ENCODE results near the gene UBE2S. TPM values are rescaled to one million over a fixed set of nuclear protein-coding genes. Genes with fewer than 3 reads are reported as not detected.

The UBE2S gene
- total and polyA plus RNA-seq, 2 of the 8 experiments (the other 6 are each of a cell fraction or from before 2014, with no cell fraction given) = 398 to 530 TPM

DNA sequence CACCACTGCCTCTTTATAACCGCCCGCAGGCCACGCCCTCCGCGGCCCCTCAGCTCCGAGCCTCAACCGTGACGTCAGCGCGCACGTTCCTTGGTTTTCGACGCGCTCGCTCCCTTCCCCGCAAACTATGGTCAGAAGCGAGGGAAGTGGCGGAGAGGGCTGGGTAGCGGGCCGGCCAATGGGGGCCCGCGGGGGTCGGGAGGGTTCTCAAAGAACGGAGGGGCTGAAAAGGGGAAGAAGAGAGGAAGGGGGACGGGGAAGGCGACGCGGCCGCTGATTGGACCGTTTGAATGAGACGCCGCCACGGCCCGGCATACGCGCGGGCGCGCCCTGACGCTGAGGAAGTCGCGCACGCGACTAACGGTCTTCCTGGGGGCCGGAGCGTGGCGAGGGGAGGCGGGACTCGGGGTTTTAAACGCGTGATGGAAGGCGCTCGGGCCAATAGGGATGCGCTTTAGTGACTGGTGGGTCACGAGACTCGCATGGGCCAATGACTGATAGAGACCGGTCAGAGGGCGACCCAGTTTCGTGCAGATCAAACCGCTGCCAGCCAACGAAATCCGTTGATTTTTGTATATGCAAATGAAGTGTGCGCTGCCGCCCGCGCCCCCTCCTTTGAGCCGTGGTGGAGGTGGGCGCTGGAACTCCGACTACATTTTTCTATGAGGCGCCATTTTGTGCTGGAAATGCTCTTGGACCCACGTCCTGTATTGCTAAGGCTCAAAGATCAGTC is 378 bp upstream of the UBE2S start (continued):
- peak; percentile 97 for TF ChIP-seq TBP (IDR thresholded peaks at IDR 0.05; ENCODE audit: low read depth, low read length)
- TF ChIP-seq TCF12 (IDR thresholded peaks at IDR 0.05; ENCODE audit: low read depth, low read length) = 0 out of 2 replicates have a peak, but pooled peaks have one; percentile 6
- TF ChIP-seq, protein P1, sequence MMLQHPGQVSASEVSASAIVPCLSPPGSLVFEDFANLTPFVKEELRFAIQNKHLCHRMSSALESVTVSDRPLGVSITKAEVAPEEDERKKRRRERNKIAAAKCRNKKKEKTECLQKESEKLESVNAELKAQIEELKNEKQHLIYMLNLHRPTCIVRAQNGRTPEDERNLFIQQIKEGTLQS (IDR thresholded peaks at IDR 0.05; ENCODE audit: insufficient read depth, low read depth, low read length) = no peak
- peak; percentile 24; the same call in 1 of the 2 replicates for TF ChIP-seq JUND (IDR thresholded peaks at IDR 0.05; ENCODE audit: low read length)
- no peak for TF ChIP-seq EZH2 (IDR thresholded peaks at IDR 0.05; ENCODE audit: low read depth, low read length, severe bottlenecking)
- no peak for TF ChIP-seq POU5F1 (IDR thresholded peaks at IDR 0.05; ENCODE audit: low read depth, low read length)
- peak; percentile 19 for TF ChIP-seq NANOG (IDR thresholded peaks at IDR 0.05; ENCODE audit: insufficient read depth, low read depth, low read length, poor library complexity, severe bottlenecking)
- TF ChIP-seq NRF1 (IDR thresholded peaks at IDR 0.05; ENCODE audit: low read depth, low read length) = 0 out of 2 replicates have a peak, but pooled peaks have one; percentile 31
- no peak for TF ChIP-seq KDM4A (IDR thresholded peaks at IDR 0.05; ENCODE audit: low read depth, low read length, severe bottlenecking)
- no peak for TF ChIP-seq HDAC6 (IDR thresholded peaks at IDR 0.05; ENCODE audit: low read depth, low read length)
- peak; percentile 99 for TF ChIP-seq GTF2F1 (IDR thresholded peaks at IDR 0.05; ENCODE audit: borderline replicate concordance, low read depth, low read length)
- TF ChIP-seq TAF1 (IDR thresholded peaks at IDR 0.05; ENCODE audit: low read depth, low read length) = peak; percentile 50; the same call in 1 of the 2 replicates
- TF ChIP-seq, protein P2, sequence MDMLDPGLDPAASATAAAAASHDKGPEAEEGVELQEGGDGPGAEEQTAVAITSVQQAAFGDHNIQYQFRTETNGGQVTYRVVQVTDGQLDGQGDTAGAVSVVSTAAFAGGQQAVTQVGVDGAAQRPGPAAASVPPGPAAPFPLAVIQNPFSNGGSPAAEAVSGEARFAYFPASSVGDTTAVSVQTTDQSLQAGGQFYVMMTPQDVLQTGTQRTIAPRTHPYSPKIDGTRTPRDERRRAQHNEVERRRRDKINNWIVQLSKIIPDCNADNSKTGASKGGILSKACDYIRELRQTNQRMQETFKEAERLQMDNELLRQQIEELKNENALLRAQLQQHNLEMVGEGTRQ (IDR thresholded peaks at IDR 0.05; ENCODE audit: low read length) = peak; percentile 91
- no peak for TF ChIP-seq SAP30 (IDR thresholded peaks at IDR 0.05; ENCODE audit: insufficient read depth, insufficient replicate concordance, low read length)
- peak; percentile 57 for TF ChIP-seq RNF2 (IDR thresholded peaks at IDR 0.05; ENCODE audit: borderline replicate concordance, low read depth, low read length, missing control alignments, poor library complexity, severe bottlenecking)
- TF ChIP-seq PHF8 (conservative IDR thresholded peaks at IDR 0.05; ENCODE audit: low read depth, low read length) = peak; percentile 15
- TF ChIP-seq, protein P3, sequence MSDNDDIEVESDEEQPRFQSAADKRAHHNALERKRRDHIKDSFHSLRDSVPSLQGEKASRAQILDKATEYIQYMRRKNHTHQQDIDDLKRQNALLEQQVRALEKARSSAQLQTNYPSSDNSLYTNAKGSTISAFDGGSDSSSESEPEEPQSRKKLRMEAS (IDR thresholded peaks at IDR 0.05) = peak; percentile 93
- peak; percentile 92 for TF ChIP-seq CREB1 (IDR thresholded peaks at IDR 0.05)
- no peak for TF ChIP-seq RFX5 (IDR thresholded peaks at IDR 0.05; ENCODE audit: borderline replicate concordance, low read depth, low read length)
- TF ChIP-seq, protein P4, sequence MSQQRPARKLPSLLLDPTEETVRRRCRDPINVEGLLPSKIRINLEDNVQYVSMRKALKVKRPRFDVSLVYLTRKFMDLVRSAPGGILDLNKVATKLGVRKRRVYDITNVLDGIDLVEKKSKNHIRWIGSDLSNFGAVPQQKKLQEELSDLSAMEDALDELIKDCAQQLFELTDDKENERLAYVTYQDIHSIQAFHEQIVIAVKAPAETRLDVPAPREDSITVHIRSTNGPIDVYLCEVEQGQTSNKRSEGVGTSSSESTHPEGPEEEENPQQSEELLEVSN (IDR thresholded peaks at IDR 0.05) = peak; percentile 92
- no peak for TF ChIP-seq SIX5 (IDR thresholded peaks at IDR 0.05; ENCODE audit: low read depth, low read length)

Measured in H1 (cell line).